ENCODE results near the gene PDE4B.

GRCh38 chr1:66357021-66357420, 564.3 kb downstream of the PDE4B start:
- TF ChIP-seq CTCF (IDR thresholded peaks at IDR 0.05; ENCODE audit: low read depth, low read length) (no peak), EZH2phosphoT487 (IDR thresholded peaks at IDR 0.05; ENCODE audit: low read depth) (no peak)
